Esophagus squamous epithelium (tissue), 5 donors: ENCODE measurements around the gene FOXL3. TPM values are rescaled to one million over a fixed set of nuclear protein-coding genes. Genes with fewer than 3 reads are reported as not detected.

Experiments used
- DNase-seq: peaks from one replicate; lab custom pipeline; 2025; lab: John Stamatoyannopoulos, UW
- H3K27ac ChIP-seq, 4 donors: fragments of 200-600 bp; sonication (generic); one replicate each; pipeline ENCODE4 v1.5.1; 2016 to 2019; ENCODE audit warnings: mild to moderate bottlenecking in 1 of 4
- H3K27me3 ChIP-seq, 4 donors: fragments of 200-600 bp; sonication (generic); 1 replicate in 3 of 4; 2 replicates in 1 of 4; pipeline versions ENCODE4 v1.5.1 to v1.6.0; 2017 to 2021; ENCODE audit warnings: antibody characterized with exemption in 1 of 4
- H3K36me3 ChIP-seq, 3 donors: fragments of 200-600 bp; sonication (generic); one replicate each; pipeline ENCODE4 v1.5.1; 2016 to 2019
- H3K4me1 ChIP-seq, 3 donors: fragments of 200-600 bp; sonication (generic); one replicate each; pipeline ENCODE4 v1.5.1; 2017 to 2019
- H3K4me3 ChIP-seq, 4 donors: fragments of 200-600 bp; sonication (generic); 1 replicate in 3 of 4; 2 replicates in 1 of 4; pipeline ENCODE4 v1.5.1; 2016 to 2019; ENCODE audit warnings: mild to moderate bottlenecking in 2 of 4, moderate library complexity in 1 of 4
- H3K9me3 ChIP-seq, 3 donors: fragments of 200-600 bp; sonication (generic); one replicate each; pipeline ENCODE4 v1.5.1; 2016 to 2019
- CTCF ChIP-seq, 6 experiments: fragments of 450-650 bp in 4 of 6; fragments of 200-600 bp in 2 of 6; sonication (generic) in 2 of 6; IDR thresholded peaks; one replicate each; pipeline ENCODE4 v1.5.1; 2016 to 2019; ENCODE audit warnings: antibody characterized with exemption in 6 of 6, mild to moderate bottlenecking in 4 of 6, moderate library complexity in 4 of 6
- POLR2A ChIP-seq, 4 donors: fragments of 450-650 bp; IDR thresholded peaks; one replicate each; pipeline ENCODE4 v1.6.1; 2017; ENCODE audit warnings: antibody characterized with exemption in 4 of 4, mild to moderate bottlenecking in 4 of 4, moderate library complexity in 3 of 4
- WGBS, 2 donors: methylation state at CpG; one replicate each; pipeline ENCODE4 v1.1.5; 2018; 5-methylcytosine and 5-hydroxymethylcytosine counted together
- intact Hi-C: fragments of 100-400 bp; cut with DNase I; formaldehyde crosslinking; loops from one replicate; pipeline ENCODE4 v1.15.0; 2022
- total RNA-seq, 4 donors: library from RNA; depleted of rRNA; stranded (reverse); fragments of >200 nt; gene quantifications; one replicate each; pipeline ENCODE4 v1.1.0, GENCODE V29; 2016
- donor health status: DM: yes; HTN: yes; CAD: no.

FOXL3 gene
- total RNA-seq, 4 donors from 2014 or later, result not detected

GRCh38 chr7:320297-320696, 30.3 kb downstream of the FOXL3 start:
- intact Hi-C loops, result loop anchor here (2.0 kb wide), 1 partner anchor 453 kb away; no protein-coding TSS in a partner anchor
- no peak overlapping the region for H3K4me3 ChIP-seq
- no peaks in the 10 kb centered on the region for H3K9me3 ChIP-seq
- peaks cover 0 to 27% (median 0%) of the 10 kb centered on the region in 3 donors for H3K4me1 ChIP-seq
- H3K27me3 ChIP-seq, result peaks cover 0 to 61% (median 0%) of the 10 kb centered on the region in 4 donors
- no peaks in the 10 kb centered on the region for H3K36me3 ChIP-seq
- no peak for TF ChIP-seq POLR2A (IDR thresholded peaks at IDR 0.05)
- no peak for TF ChIP-seq CTCF (IDR thresholded peaks at IDR 0.05)
- H3K27ac ChIP-seq, result no peak overlapping the region
- 71 to 86% methylated on average over 2 of the region's 2 CpGs for WGBS, 2 donors
- no peak for DNase-seq

- Histone ChIP-seq H3K4me1 (peaks cover 0 to 27% (median 0%) of the 10 kb centered on the region in 3 donors), H3K27me3 (peaks cover 0 to 47% (median 0%) of the 10 kb centered on the region in 4 donors), H3K27ac (no peak overlapping the region), H3K9me3 (peaks cover 0 to 5% (median 0%) of the 10 kb centered on the region in 3 donors), H3K36me3 (no peaks in the 10 kb centered on the region), H3K4me3 (peak overlapping the region in 1 of 4 donors; percentile 37)
- TF ChIP-seq POLR2A (IDR thresholded peaks at IDR 0.05), result no peak
- peak; percentile 79 to 95 (median 90) for TF ChIP-seq CTCF (IDR thresholded peaks at IDR 0.05)
- intact Hi-C loops, result no loop called here
- no peak for DNase-seq
- 36 to 39% methylated on average over 5 to 11 of the region's 45 CpGs for WGBS, 2 donors
These were observed 32.2 kb downstream of the FOXL3 start for GRCh38 chr7:322111-322671.

- DNase-seq, result no peak
- WGBS, 2 donors, result 97 to 100% methylated on average over 1 to 4 of the region's 6 CpGs
- TF ChIP-seq CTCF (IDR thresholded peaks at IDR 0.05) (no peak), POLR2A (IDR thresholded peaks at IDR 0.05) (no peak)
- H3K27ac ChIP-seq, result no peak overlapping the region
- H3K9me3 ChIP-seq, result peaks cover 0 to 5% (median 0%) of the 10 kb centered on the region in 3 donors
- peaks cover 0 to 27% (median 0%) of the 10 kb centered on the region in 3 donors for H3K4me1 ChIP-seq
- H3K4me3 ChIP-seq, result no peak overlapping the region
- no peaks in the 10 kb centered on the region for H3K36me3 ChIP-seq
- H3K27me3 ChIP-seq, result peaks cover 0 to 42% (median 0%) of the 10 kb centered on the region in 4 donors
- intact Hi-C loops, result no loop called here
These were observed 32.7 kb downstream of the FOXL3 start for GRCh38 chr7:322708-323111.

GRCh38 chr7:323410-323809, 33.4 kb downstream of the FOXL3 start:
- TF ChIP-seq POLR2A (IDR thresholded peaks at IDR 0.05), result no peak
- no peak for TF ChIP-seq CTCF (IDR thresholded peaks at IDR 0.05)
- Histone ChIP-seq H3K36me3 (no peaks in the 10 kb centered on the region), H3K27me3 (peaks cover 0 to 35% (median 0%) of the 10 kb centered on the region in 4 donors), H3K4me1 (peaks cover 0 to 23% (median 0%) of the 10 kb centered on the region in 3 donors), H3K9me3 (peaks cover 0 to 5% (median 0%) of the 10 kb centered on the region in 3 donors), H3K27ac (no peak overlapping the region), H3K4me3 (no peak overlapping the region)
- DNase-seq, result no peak
- intact Hi-C loops, result no loop called here
- 58 to 59% methylated on average over 10 of the region's 10 CpGs for WGBS, 2 donors

- 84 to 86% methylated on average over 5 to 8 of the region's 8 CpGs for WGBS, 2 donors
- TF ChIP-seq CTCF (IDR thresholded peaks at IDR 0.05), result no peak
- TF ChIP-seq POLR2A (IDR thresholded peaks at IDR 0.05), result no peak
- no peaks in the 10 kb centered on the region for H3K36me3 ChIP-seq
- peaks cover 0 to 17% (median 0%) of the 10 kb centered on the region in 3 donors for H3K4me1 ChIP-seq
- H3K4me3 ChIP-seq, result no peak overlapping the region
- intact Hi-C loops, result no loop called here
- H3K9me3 ChIP-seq, result peaks cover 0 to 5% (median 0%) of the 10 kb centered on the region in 3 donors
- H3K27ac ChIP-seq, result no peak overlapping the region
- H3K27me3 ChIP-seq, result peaks cover 0 to 29% (median 0%) of the 10 kb centered on the region in 4 donors
- no peak for DNase-seq
These were observed 34.0 kb downstream of the FOXL3 start for GRCh38 chr7:324011-324410.
